ENCODE data around the gene NOL4L. TPM values are rescaled to one million over a fixed set of nuclear protein-coding genes. Genes with fewer than 3 reads are reported as not detected.

Gene NOL4L
- total RNA-seq, 1 experiment from 2014 or later = 1.3 TPM

DNA sequence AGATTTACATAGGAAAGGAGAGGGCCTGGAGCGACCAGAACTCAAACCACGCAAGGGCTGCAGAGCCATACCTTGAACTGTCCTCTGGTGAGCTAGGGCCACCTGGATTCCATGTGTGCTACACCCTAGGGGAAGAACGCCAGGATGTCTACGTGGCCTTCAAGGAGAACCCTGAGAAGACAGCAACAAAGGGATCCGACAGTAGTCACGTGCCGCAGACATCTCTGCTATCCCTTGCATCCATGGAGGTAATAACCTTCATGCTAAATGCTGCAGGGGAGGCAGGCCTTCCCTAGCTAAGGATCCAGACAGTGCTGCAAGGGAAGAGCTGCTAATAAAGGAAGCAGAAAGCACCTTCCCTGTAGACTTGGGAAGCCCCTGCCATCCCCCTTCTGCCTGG, 52.9 kb downstream of the NOL4L start:
- Histone ChIP-seq H3K4me3 (no peak overlapping the region), H3K27me3 (no peaks in the 10 kb centered on the region), H3K9me3 (no peaks in the 10 kb centered on the region), H3K36me3 (no peaks in the 10 kb centered on the region)
- DNase-seq = no peak

DNA sequence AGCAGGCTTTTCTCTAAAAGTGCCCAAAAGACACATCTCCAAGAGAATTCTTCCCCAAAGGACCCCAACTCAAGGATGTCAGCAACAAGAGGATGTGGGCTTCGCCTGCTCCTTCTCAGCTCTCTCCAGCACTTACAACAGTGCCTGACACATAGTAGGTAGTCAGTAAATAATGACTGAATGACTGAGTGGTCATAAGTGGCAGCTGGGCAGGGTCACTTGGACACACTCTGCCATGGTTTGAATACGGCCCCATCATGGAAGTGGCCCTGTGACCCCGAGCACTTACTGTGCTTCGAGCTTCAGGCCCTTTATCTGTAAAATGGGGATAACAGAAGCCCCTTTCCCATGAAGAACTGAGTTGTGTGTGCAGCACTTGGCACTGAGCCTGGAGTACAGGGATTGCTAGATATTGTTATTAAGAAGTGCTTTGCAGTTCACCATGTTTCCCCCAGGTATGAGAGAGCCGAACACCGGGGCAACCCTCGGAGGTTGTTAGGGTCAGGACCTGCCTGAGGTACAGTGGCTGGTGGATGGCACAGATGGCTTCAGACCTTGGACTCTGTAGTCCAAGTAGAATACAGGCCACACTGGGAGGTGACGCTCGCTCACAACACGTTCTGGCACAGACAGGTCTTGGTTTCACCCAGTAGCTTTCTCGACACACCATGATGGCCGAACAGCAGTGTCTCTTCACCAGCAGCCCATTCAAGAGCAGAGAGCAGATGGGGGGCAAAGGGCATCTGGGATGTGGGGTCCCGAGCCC, 56.0 kb downstream of the NOL4L start:
- H3K27me3 ChIP-seq = no peaks in the 10 kb centered on the region
- H3K36me3 ChIP-seq = no peaks in the 10 kb centered on the region
- no peak for DNase-seq
- no peak overlapping the region for H3K4me3 ChIP-seq
- H3K9me3 ChIP-seq = no peaks in the 10 kb centered on the region

DNA sequence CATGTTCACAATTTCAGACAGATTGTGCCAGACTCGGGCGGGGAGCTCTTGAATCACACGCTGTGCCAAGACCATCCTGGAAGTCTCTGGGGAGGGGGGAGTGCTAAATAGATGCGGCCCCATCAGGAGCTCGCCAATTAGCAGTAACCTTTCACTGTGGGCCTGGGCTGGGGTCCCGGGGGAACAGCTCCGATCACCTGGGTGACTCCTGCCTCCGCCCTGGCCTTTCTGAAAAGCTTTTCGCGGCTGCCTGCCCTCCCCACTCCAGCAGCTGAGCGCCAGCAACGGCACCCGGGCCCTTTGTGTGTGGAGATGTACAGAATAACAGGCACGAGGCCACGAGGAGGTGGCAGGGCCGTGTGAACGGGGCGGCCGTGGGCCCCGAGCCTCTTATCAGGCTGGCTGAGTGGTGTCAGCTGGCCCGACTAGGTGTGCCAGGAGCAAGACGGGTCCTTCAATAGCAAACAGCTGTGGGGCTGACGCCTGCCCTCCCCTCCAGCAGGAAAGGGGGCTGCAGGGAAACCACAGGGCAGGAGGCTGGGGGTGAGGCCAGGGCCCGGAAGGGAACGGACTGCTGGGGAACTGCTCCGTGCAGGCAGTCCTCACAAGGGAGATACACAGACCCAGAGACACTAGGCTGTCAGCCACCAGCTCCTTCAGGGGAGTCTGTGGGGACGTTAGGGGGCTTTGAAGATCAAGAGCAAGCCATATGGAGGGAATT, 56.8 kb downstream of the NOL4L start:
- H3K4me3 ChIP-seq = no peak overlapping the region
- H3K27me3 ChIP-seq = no peaks in the 10 kb centered on the region
- DNase-seq = no peak
- no peaks in the 10 kb centered on the region for H3K36me3 ChIP-seq
- H3K9me3 ChIP-seq = no peaks in the 10 kb centered on the region

GRCh38 chr20:32527447-32528055, 57.6 kb downstream of the NOL4L start:
- Histone ChIP-seq H3K27me3 (no peaks in the 10 kb centered on the region), H3K36me3 (no peaks in the 10 kb centered on the region), H3K4me3 (no peak overlapping the region), H3K9me3 (no peaks in the 10 kb centered on the region)
- DNase-seq = no peak

DNA sequence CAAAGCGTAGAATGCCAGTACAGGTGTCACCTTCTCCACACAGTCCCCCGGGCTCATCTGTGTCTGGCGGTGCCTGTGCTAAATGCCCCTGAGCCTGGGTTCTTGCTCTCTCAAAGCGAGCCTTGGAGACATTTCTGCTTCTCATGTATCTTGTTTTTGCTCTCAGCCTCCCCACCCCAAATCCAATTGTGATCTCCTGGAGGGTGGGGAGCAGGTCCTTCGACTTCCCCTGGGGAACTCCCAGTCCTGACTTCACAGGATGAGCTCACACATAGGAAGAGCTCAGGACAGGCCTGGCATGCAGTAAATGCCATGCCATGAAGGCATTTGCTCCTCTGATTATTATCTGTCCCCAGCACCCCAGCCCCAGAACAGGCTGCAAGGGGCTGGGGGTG, 58.1 kb downstream of the NOL4L start:
- no peak for DNase-seq
- H3K27me3 ChIP-seq = no peaks in the 10 kb centered on the region
- H3K36me3 ChIP-seq = no peaks in the 10 kb centered on the region
- H3K9me3 ChIP-seq = no peaks in the 10 kb centered on the region
- H3K4me3 ChIP-seq = no peak overlapping the region

DNA sequence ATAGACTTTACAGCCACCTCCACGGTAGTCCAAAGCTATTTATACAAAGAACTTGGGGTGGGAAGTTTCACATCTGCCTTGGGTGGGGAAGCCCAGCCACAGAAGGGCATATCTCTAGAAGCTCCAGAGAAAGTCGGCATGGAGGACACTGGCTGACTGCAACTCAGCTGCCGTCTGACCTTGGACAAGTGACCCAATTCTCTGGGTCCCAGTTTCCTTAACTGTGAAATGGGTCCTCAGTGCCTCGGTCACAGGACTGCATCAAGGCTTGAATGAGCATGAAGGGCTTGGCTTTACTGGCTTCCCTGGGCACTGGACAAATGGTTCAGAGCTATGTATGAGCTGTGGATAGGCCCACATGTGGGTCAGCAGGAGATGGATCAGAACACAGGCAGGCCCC, 58.6 kb downstream of the NOL4L start:
- DNase-seq = no peak
- H3K36me3 ChIP-seq = no peaks in the 10 kb centered on the region
- H3K9me3 ChIP-seq = no peaks in the 10 kb centered on the region
- no peaks in the 10 kb centered on the region for H3K27me3 ChIP-seq
- H3K4me3 ChIP-seq = no peak overlapping the region

DNA sequence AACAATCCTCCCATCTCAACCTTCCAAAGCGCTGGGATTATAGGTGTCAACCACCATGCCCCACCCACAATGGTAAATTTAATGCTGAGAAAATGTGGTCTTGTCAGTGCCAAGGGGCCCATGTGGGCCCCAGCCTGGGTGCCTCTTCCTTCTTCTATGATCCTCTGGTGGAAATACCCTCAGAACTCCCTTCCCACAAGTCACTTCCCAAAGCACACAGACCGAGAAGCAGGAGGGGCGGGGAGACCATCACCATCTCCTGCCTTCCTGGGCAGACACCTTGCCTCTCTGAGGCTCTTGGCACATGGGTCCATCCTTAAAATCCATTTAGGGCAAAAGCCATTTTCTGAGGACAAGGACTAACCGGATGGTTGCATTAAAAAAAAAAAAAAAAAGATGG, 59.0 kb downstream of the NOL4L start:
- H3K4me3 ChIP-seq = no peak overlapping the region
- no peaks in the 10 kb centered on the region for H3K36me3 ChIP-seq
- DNase-seq = no peak
- H3K27me3 ChIP-seq = no peaks in the 10 kb centered on the region
- H3K9me3 ChIP-seq = no peaks in the 10 kb centered on the region

- Histone ChIP-seq H3K4me3 (no peak overlapping the region), H3K9me3 (no peaks in the 10 kb centered on the region), H3K27me3 (no peaks in the 10 kb centered on the region), H3K36me3 (no peaks in the 10 kb centered on the region)
- DNase-seq = peak; percentile 64
Observed at GRCh38 chr20:32524829-32525501, 60.2 kb downstream of the NOL4L start.

- no peak for DNase-seq
- H3K27me3 ChIP-seq = no peaks in the 10 kb centered on the region
Observed at GRCh38 chr20:32523613-32524213, 61.4 kb downstream of the NOL4L start.

DNA sequence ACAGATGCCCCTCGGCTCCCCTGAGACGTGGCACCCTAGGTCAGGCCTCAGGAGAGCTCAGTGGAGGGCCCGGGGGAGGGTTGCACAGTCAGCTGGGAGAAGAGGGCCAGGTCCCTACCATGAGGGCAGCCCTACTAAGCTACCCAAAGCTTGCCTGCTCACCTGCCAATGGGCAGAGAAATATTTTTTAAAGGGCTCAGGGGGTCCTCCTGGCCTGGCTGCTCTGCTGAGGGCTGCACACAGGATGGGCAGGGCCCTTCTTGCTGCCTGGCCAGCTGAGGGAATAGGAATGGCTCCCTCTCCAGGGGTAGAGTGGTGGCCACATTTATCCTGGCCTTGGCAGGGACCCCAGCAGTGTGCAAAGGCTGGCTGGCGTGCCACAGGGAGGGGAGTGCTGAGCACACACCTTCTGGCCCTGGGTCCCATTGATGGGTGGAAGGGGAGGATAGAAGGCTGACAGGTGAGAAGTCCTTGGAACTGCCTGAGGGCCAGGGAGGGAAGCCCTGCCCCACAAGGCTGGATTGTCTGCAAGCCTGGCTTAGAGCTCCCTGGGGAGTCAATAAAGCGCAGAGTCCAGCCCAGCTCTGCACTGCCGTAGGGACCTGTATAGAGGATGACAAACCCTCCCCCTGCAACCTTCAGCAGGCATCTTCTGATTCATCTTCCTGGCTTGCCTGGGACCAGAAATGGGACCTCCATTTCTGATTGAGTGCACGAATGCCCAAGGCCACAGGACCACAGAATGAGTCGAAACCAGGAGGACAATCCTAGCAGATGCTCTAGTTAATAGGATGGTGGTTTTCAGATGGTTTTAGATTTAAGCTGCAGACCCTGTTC, 62.1 kb downstream of the NOL4L start:
- H3K4me3 ChIP-seq = no peak overlapping the region
- H3K27me3 ChIP-seq = no peaks in the 10 kb centered on the region
- no peaks in the 10 kb centered on the region for H3K36me3 ChIP-seq
- DNase-seq = no peak
- H3K9me3 ChIP-seq = no peaks in the 10 kb centered on the region

More at GRCh38 chr20:32523613-32524213, 61.4 kb downstream of the NOL4L start:
- Histone ChIP-seq H3K36me3 (no peaks in the 10 kb centered on the region), H3K4me3 (no peak overlapping the region), H3K9me3 (no peaks in the 10 kb centered on the region)

DNA sequence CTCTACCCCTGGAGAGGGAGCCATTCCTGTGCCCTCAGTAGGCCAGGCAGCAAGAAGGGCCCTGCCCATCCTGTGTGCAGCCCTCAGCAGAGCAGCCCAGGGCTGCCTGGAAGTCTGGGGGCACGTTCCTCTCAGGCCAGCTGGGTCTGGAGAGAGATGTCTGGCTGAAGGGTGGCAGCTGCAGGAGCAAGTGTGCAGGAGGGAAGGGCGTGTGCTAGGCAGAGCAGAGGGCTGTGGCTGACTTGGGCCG, 62.7 kb downstream of the NOL4L start:
- no peaks in the 10 kb centered on the region for H3K27me3 ChIP-seq
- DNase-seq = no peak
- H3K9me3 ChIP-seq = no peaks in the 10 kb centered on the region
- no peak overlapping the region for H3K4me3 ChIP-seq
- H3K36me3 ChIP-seq = no peaks in the 10 kb centered on the region

GRCh38 chr20:32521780-32522525, 63.2 kb downstream of the NOL4L start:
- H3K4me3 ChIP-seq = no peak overlapping the region

GRCh38 chr20:32520927-32521203, 64.3 kb downstream of the NOL4L start:
- Histone ChIP-seq H3K27me3 (no peaks in the 10 kb centered on the region), H3K36me3 (no peaks in the 10 kb centered on the region), H3K9me3 (no peaks in the 10 kb centered on the region), H3K4me3 (no peak overlapping the region)
- DNase-seq = no peak

More at GRCh38 chr20:32521780-32522525, 63.2 kb downstream of the NOL4L start:
- Histone ChIP-seq H3K36me3 (no peaks in the 10 kb centered on the region), H3K27me3 (no peaks in the 10 kb centered on the region), H3K9me3 (no peaks in the 10 kb centered on the region)
- peak; percentile 52 for DNase-seq

- DNase-seq = no peak
- Histone ChIP-seq H3K36me3 (no peaks in the 10 kb centered on the region), H3K9me3 (no peaks in the 10 kb centered on the region), H3K27me3 (no peaks in the 10 kb centered on the region), H3K4me3 (no peak overlapping the region)
Observed at GRCh38 chr20:32519381-32519730, 65.8 kb downstream of the NOL4L start.

DNA sequence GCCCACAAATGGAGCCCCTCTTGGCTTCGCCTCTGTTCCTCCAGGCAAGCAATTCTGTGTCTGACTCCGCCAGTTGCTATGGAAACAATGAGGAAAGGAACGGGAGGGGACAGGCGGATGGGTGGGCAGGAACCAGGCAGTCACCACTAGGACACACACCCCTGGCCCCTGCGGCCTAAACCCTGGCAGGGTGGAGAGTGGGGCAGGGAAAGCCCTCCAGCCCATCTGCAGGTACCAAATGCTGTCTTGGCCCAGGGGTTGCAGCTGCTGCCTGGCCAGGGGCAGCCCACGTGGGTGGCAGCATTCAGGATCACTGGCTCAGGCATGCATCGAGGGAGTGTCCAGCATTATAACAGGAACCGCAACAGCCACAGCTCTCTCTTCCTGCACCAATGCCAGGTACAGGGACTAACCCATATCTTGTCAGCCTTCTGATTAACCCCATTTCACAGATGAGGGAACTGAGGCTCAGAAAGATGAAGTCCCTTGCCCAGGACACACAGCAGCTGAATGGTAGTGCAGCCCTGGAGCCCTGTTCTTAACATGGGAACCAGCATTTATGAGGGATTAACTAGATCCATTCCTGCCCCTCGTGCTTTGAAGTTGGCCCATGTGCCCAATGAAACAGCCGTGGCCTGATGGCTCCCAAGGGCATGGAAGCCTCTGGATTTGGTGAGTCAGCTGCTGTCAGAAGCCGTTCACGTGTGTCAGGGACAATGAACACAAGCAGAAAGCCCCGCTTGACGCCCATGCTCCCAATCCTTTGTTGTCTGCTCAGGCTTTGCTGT, 66.3 kb downstream of the NOL4L start:
- no peaks in the 10 kb centered on the region for H3K36me3 ChIP-seq
- no peaks in the 10 kb centered on the region for H3K27me3 ChIP-seq
- DNase-seq = no peak
- no peaks in the 10 kb centered on the region for H3K9me3 ChIP-seq
- no peak overlapping the region for H3K4me3 ChIP-seq

All from MG63 (cell line).